Activated CD4-positive, CD25-positive, alpha-beta regulatory T cell treated with anti-CD3 and anti-CD28 coated beads, Interleukin-2, amount 50 U/mL, for 72 hours (primary cell): ENCODE results near the gene SKOR2.

Source experiments
- DNase-seq: peaks from one replicate; pipeline ENCODE4 v3.0.0; 2021

Gene SKOR2, protein sequence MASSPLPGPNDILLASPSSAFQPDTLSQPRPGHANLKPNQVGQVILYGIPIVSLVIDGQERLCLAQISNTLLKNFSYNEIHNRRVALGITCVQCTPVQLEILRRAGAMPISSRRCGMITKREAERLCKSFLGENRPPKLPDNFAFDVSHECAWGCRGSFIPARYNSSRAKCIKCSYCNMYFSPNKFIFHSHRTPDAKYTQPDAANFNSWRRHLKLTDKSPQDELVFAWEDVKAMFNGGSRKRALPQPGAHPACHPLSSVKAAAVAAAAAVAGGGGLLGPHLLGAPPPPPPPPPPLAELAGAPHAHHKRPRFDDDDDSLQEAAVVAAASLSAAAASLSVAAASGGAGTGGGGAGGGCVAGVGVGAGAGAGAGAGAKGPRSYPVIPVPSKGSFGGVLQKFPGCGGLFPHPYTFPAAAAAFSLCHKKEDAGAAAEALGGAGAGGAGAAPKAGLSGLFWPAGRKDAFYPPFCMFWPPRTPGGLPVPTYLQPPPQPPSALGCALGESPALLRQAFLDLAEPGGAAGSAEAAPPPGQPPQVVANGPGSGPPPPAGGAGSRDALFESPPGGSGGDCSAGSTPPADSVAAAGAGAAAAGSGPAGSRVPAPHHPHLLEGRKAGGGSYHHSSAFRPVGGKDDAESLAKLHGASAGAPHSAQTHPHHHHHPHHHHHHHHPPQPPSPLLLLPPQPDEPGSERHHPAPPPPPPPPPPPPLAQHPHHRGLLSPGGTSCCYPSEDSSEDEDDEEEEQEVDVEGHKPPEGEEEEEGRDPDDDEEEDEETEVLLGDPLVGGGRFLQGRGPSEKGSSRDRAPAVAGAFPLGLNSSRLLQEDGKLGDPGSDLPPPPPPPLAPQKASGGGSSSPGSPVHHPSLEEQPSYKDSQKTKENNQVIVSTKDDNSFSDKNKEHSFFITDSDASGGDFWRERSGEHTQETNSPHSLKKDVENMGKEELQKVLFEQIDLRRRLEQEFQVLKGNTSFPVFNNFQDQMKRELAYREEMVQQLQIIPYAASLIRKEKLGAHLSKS

DNA sequence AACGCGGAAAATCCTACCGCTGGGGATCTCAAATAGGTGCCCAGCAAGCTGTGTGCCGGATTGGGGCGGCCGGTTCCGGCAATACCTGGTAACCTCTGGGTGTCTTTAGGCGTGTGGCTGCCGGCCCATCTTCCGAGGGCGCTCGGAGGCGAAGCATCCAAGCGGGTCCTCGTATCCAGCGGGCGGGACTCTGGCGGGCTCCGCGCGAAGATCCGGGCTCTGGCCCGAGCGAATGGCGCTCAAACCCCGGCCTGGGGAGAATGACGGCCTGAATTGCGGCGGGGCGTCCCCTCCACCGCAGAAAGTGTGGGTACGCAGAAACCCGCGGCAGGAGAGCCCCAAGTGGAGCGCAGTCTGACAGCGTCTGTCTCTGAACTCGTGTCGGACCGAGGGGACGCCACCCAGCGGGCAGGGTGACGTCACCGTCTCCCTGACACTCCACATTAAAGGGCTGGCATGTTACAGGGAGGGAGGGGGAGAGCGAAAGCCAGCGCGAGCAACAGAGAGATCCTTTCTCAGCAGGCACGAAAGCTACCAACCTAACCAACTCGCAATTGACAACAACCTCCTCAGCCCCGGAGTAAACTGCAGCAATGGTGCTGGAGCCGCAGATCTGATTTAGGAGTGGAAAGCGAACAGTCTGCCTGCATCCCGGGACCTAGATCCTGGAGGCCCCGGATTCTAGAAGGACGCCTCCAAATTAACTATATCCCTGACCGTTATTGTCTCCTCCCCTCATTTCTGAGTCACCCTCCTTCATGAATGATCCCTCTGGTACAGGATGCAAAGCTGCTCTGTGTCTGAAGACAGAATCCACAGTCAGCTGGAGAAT is at the start of gene SKOR2:
Gene SKOR2 (minus strand): TSS at position 372 of the 832 bp plus-strand sequence. CDS start 2,477 bp downstream, outside the sequence.
- DNase-seq = no peak

DNA sequence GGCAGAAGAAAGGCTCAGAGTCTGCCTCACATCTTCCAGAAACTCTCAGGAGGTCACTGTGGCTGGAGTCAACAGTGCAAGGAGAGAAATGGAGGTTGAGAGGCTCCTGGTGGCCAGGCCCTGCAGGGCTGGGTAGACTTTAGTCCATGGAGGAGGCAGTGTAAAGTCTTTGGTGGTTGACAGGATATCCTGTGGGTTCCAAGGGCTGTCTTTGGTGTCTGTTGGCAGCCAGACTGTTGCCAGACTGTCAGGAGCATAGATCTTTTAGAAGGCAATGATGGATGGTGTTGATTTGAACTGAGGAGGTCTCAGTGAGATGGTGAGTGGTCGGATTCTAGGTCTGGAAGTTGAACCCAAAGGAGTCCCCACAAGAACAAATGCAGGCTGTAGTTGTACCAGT is 45.0 kb upstream of the SKOR2 start:
- DNase-seq = no peak

DNA sequence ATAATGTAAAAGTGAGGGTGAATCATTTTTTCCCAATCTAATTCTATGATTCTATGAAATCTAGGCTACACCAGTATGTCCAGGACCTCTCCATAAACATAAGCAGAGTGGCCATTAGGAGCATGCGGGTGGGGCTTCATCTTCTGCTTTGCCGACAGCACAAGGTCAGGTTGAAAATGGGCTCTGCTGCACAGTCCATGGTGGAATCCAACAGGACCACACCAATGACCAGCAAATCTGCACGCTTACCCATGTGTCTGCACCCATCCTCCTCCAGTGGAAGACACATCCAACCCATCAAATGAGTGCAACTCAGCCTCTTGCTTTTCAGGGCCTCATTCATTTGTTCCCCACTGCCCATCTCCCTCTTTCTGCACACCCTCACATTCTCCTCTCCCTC is 43.3 kb upstream of the SKOR2 start:
- no peak for DNase-seq

DNA sequence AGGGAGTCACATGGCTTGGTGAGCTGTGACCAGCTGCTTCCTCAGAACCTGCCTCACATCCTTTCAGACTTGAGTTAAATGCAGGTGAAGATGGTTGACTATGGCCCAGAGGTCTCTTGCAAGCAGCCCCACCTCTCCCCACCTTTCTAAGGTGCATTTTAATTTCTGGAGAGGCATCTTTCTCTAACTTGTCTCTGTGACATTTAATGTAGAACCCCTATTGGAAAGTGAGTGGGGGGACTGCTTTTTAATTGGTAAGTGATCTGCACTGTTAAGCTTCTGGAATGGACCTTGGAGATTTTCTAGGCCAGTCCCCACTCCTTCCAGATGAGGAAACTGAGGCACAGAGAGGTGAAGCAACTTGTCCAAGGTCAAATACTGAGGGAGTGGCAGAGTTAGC is 37.3 kb upstream of the SKOR2 start:
- no peak for DNase-seq

DNA sequence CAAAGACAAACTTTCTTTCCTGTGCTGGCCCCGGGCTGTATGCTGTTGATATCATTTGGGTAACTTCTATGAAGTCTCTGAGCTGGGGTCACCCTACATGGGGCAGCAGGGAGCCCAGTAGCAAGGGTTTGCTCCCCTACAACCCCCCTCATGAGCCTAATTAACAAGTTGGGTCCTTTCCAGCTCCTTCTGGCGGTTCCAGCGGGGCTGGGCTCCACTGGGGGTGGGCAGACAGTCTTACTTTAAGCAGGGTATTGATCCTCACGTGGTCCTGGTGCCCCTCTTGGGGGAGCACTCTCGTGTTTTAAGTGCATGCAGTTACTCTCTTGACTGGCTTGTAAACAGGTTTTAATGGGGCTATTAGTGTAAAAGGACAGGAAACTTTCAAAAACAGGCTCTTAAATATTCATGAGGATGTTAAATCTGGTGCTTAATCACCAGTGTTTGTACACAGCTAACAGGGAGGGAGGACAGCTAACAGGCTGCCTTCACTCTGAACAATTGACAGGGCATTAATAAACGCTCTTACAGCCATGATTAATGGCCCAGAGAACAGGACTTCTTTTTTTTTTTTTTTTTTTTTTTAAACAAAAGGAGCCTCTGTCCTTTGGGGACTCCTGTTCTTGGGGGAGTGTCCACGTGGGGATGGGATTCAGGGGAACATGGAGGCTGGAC is 36.6 kb upstream of the SKOR2 start:
- no peak for DNase-seq

DNA sequence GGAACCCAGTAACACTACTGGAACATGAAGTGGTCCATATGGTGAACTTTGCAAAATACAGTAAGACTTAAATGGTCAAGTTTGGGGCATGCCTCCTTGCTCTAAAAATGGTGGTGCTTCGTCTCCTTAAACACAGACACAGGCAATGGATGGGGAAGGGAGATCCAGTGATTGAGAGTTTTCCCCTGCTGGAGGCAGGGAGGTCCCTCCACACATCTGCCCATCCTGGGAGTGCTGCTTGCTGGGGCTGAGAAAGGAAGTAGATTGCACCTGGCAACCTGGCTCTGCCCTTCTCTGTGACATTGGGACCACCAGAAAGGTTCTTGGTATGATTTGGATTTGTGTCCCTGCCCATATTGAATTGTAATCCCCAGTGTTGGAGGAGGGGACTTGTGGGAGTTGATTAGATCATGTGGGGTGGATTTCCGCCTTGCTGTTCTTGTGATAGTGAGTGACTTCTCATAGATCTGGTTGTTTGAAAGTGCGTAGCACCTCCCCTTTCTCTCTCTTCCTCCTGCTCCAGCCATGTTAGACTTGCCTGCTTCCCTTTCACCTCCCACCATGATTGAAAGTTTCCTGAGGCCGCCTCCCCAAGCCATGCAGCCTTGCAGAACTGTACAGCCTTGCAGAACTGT is 35.4 kb upstream of the SKOR2 start:
- no peak for DNase-seq

DNA sequence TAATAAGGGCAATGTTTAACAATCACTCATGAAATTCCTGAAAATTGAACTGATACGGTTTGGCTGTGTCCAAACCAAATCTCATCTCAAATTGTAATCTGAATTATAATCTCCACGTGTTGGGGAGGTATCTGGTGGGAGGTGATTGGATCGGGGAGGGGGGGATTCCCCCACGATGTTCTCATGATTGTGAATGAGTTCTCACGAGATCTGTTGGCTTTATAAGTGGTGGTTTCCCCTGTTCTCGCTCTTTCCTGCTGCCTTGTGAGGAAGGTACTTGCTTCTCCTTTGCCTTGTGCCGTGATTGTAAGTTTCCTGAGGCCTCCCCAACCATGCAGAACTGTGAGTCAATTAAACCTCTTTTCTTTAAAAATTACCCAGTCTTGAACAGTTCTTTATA is 34.0 kb upstream of the SKOR2 start:
- DNase-seq = no peak

DNA sequence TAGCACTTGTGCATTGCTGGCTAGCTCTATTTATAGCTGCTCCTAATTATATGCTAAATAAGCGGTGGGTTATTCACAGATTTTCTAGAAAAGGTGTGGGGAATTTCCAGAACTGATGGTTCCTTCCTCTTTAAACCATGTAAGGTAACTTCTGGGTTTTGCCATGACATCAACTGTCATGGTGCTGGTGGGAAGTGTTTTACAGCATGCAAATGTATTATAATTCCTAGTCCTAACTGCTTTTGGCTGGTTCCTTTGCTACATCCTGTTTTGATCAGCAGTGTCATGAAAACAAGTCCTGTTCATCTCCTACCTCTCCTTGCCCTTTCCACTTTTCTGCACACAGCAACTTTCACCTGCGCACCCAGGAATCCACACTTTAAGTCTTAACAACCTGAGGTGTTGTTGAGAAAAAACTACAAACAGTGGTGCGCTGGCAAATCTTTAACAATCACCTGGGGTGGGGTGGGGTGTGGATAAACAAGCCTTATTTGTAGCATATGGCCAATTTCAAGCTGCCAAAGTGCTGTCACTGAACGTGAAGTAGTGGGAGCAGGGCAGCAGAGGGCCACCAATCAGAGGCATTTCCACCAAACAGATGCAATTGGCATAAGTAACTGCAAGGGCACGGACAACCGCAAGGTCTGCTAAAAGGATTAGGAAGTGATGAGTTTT is 33.4 kb upstream of the SKOR2 start:
- DNase-seq = no peak

DNA sequence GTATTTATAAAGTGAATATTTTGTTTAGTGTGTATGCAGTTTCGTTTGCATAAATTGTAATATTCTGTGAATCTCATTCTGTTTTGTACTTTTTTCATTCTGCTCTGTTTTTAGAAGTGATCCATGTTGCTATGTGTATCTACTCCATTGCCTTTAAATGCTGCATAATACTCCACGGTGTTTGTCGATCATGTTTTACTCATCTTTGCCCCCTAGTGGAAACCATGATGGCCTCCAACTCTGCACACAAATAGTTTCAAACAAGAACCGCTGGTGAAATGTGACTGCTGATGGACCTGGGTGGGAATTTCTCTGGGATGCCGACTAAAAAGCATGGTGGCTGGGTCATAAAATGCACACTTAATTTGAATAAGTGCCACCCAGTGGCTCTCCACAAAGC is 32.0 kb upstream of the SKOR2 start:
- no peak for DNase-seq

DNA sequence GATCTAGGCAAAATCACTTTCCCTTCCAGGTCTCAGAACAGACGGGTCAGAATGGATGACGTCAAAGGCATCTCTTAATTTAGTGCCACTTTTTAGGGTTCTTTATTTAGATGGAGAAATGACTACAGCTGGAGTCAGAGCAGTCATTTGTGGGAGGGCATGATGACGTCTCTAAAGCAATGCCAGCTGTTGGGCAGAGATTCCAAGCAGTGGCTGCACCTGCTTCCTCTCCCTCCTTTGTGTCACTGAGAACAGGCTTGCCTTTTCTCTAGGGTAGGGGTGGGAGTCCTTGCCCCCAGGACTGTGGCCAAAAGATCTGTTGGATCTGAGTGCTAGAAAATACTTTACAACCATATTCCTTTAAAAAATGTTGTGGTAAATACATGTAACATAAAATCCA is 28.7 kb upstream of the SKOR2 start:
- DNase-seq = no peak

DNA sequence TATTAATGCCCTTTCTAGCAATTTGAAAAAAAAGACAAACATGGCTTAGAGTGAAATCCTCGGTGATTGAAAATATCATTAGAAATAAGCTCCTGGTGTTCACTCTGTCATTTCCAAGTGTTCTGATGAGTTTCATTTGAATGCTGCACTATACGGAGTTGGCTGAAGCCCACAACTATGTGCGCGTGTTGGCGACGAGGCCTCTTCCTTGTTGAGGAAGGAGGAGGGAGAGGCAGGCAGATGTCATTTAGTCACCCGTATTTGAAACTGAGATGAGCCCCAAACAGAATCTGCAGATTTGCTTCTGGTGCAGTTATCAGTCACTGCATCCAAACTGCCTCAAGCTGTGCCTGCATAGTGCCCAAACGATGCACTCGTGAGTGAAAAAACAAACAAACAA is 23.5 kb upstream of the SKOR2 start:
- DNase-seq = no peak

DNA sequence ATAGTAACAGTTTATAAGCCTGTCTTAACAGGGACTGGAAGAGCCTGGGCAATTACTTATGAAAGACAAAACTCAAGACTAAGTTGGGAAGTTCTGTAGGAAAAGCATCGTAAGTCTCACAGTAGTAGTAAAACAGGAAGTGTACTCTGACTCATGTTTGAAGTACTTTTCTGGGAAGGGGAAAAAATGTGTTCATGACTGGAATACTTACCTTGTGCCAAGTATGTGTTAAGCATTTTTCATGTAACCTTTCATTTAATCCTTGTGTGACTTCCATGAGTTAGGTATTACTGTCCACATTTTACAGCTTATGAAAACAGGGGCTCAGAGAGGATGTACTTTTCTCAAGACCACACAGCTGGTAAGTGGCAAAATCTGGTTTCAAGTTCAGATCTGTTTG is 13.7 kb upstream of the SKOR2 start:
- DNase-seq = no peak

DNA sequence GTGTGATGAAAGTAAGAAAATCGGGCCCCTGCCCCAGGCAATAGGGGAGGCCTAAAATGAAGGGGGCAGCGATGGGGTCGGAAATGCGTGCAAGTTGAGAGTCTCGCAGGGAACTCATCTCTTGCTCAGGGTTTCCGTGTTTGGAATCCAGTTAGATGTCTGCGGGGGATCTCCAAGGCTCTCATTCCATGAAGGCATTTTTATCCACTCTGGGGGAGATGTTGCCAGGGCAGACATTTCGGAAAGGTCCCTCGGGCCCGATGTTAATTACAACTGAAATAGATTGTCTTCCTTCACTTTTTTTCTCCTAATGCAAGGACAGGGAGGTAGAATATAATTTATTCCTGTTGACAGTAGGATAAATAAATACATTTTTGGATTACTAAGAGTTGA is 12.8 kb upstream of the SKOR2 start:
- DNase-seq = no peak

DNA sequence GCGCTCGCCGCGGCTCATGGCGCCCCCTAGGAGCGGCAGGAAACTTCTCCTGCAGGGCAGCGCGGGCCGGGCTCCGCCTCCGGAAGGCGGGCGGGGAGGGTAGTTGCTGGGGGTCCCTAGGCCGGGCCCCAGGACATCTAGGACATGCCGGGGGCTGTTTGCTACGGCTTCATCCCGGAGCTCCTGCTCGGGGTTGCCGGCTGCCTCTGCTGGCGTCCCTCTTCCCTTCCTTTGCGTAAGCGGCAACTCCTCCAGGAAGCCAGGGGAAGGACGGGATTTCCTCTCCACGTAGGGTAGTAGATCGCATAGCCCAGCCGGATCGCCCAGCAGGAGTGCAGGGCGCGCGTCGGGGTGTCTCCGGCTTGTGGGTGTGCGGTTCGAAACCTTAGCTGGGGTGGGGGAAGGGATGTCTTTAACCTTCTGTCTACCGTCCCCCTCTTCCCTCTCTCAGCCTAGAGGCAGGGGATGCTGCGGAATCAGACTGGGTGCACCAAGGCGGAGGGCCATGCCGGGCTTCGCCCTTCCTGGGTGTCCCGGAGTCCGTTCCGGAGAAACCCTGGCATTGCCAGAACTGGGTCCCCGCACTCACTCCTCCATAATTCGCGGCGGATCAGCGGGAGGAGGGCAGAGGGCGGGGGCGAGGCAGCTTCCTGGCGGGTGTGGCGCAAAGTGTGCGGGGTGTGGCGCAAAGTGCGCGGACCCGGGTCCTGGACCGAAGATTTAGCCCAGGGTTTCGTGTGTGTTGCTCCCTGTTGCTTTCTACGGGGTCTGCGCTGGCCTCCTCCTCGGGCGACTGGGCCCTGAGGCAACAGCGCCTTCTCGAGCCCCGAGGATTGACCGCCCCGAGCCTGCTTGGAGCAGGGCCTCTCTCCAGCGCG is 12.2 kb upstream of the SKOR2 start:
- DNase-seq = no peak

DNA sequence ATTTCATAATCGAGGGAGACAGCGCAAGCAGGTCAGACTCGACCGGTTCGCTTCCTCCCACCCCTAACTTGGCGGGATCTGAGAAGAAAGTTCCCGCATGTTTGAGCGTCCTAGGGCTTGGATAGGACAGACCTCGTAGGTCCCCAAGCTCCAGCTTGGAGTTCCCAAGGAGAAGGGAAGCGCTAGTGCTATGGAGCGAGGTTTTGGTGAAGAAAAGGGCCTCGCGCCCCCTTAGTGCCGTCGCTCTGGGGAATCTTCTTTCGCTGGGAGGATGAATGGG is 11.6 kb upstream of the SKOR2 start:
- DNase-seq = no peak

DNA sequence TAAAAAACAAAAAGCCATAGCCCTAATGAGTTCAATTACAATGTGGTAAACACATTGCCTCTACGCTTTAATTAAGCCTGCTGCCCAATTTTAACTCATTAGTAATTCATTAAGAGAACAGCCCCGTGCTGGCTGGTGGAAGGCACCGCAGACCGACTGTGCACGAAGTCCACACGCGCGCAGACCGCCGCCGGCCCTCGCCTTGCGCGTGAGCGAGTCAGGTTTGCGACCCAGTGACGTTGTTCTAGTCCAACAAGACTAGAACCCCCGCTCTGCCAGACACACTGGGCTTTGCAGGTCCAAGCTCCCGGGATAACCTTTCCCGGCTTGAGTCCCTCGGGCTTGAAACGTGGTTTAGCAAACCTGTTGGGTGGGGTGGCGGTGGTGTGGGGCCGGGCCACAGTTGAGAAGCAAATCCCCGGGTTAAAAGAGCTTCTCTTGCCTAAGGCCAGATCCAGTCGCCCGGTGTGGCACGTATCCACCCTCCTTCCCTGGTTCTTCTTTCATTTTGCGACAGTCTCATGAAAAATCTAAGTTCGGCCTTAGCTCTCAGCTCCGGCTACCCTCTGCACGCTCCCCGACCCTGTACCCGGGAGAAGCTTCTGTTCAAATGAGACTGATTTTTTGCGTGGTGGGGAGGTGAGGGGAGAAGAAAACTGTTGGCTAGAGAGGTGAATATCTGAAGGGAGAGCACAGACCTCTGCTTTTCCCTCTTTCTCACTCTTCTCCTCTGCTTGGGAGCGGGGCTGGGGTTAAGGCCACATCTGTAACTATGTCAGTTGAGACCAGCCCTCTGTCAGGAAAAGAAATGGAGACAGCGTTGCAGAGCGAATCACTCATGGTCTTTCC is 11.1 kb upstream of the SKOR2 start:
- no peak for DNase-seq

DNA sequence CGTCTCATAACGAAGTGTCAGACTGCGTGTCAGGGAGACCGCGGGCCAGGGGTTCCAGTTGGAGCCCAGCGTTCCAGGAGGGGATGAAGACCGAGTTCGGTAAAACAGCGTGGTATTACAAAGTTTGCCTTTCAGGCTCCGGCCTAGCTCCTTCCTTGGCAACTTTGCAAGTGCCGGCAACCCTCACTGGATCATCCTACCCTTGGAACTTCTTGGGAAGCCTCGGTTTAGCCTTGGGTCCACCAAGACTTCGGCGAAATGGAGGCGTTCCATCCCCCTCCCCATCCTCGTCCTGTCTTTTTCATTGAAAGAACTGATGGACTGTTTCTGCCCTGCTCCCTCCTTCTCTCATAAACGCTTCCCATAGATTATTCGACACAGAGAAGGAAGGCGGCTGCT is 10.4 kb upstream of the SKOR2 start:
- no peak for DNase-seq

DNA sequence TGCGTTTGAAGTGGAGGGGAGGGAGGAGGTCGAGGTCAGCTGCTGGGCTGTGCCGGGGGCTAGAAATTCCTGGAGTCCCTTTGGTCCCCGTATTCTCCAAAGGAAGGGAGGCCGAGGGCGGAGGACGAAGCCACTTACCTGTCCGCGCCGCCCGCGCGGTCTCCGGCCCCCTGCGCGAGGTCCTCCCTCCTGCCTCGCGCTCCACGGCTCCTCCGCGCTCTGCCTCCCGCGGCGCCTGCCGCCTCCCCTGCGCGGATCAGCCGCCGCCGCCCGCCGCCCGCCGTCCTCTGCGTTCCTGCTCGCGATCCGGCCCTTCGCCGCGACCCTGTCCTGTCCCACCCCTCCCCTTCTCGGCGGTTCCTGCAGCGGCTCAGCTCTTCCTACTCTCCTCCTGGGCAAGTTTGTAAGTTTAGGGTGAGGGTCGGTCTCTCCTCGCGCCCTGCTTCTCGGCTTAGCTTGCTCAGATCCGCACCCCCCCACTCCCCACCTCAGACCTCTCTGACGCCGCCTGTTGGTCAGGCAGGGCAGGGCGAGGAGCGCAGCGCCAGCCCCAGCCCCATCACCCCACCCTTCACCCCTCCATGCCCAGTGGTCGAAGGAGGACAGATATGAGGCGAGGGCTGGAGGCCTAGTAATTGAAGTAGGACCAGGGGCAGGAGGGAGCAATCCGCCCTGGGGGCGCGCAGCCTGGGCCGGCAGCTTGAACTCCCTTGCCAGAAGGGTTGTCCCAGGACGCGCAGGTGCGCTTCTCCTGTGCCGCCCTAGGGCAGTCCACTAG is 9.7 kb upstream of the SKOR2 start:
- DNase-seq = no peak
